Hepatocyte (in vitro differentiated cells): ENCODE measurements around the gene DNAJC25. TPM values are rescaled to one million over a fixed set of nuclear protein-coding genes. Genes with fewer than 3 reads are reported as not detected.

Source experiments
- DNase-seq: peaks from one replicate; pipeline ENCODE4 v3.0.0-alpha.2; 2016; ENCODE audit warnings: low spot score
- H2AFZ ChIP-seq: fragments of 200-600 bp; sonication (generic); 2 replicates; pipeline ENCODE4 v1.6.0; 2016; ENCODE audit warnings: antibody characterized with exemption, mild to moderate bottlenecking
- H3K27ac ChIP-seq: fragments of 200-600 bp; sonication (generic); 2 replicates; pipeline ENCODE4 v1.5.1; 2016; ENCODE audit warnings: mild to moderate bottlenecking
- H3K27me3 ChIP-seq: fragments of 200-600 bp; sonication (generic); 2 replicates; pipeline ENCODE4 v1.6.1; 2016
- H3K36me3 ChIP-seq: fragments of 200-600 bp; sonication (generic); replicated peaks from 2 replicates; pipeline ENCODE4 v1.5.1; 2016; ENCODE audit warnings: low read depth; ENCODE audit not compliant: insufficient read depth
- H3K4me1 ChIP-seq: fragments of 200-600 bp; sonication (generic); 2 replicates; pipeline ENCODE4 v1.5.1; 2016; ENCODE audit warnings: mild to moderate bottlenecking, moderate library complexity; ENCODE audit not compliant: insufficient read depth
- H3K4me2 ChIP-seq: fragments of 200-600 bp; sonication (generic); 2 replicates; pipeline ENCODE4 v1.6.0; 2016
- H3K4me3 ChIP-seq: fragments of 200-600 bp; sonication (generic); 2 replicates; pipeline ENCODE4 v1.5.1; 2016; ENCODE audit warnings: mild to moderate bottlenecking
- H3K79me2 ChIP-seq: fragments of 200-600 bp; sonication (generic); 2 replicates; pipeline ENCODE4 v1.6.0; 2017; ENCODE audit warnings: mild to moderate bottlenecking
- H3K9me2 ChIP-seq: fragments of 200-600 bp; sonication (generic); replicated peaks from 2 replicates; pipeline ENCODE4 v1.6.0; 2017; ENCODE audit warnings: mild to moderate bottlenecking; ENCODE audit not compliant: insufficient read depth
- H3K9me3 ChIP-seq: fragments of 200-600 bp; sonication (generic); 2 replicates; pipeline ENCODE4 v1.5.1; 2016; ENCODE audit warnings: low read depth, mild to moderate bottlenecking
- H4K20me1 ChIP-seq: fragments of 200-600 bp; sonication (generic); 2 replicates; pipeline ENCODE4 v1.6.0; 2016; ENCODE audit warnings: mild to moderate bottlenecking; ENCODE audit not compliant: insufficient read depth, poor library complexity, severe bottlenecking
- CTCF ChIP-seq: fragments of 200-600 bp; sonication (generic); IDR thresholded peaks from 2 replicates; pipeline ENCODE4 v1.5.1; 2016; ENCODE audit warnings: antibody characterized with exemption, mild to moderate bottlenecking; ENCODE audit not compliant: poor library complexity
- EZH2 ChIP-seq: fragments of 200-600 bp; sonication (generic); IDR thresholded peaks from 2 replicates; pipeline ENCODE4 v1.6.1; 2016; ENCODE audit warnings: antibody characterized with exemption, mild to moderate bottlenecking, borderline replicate concordance
- EZH2phosphoT487 ChIP-seq: fragments of 200-600 bp; sonication (generic); IDR thresholded peaks from one replicate; pipeline ENCODE4 v1.6.1; 2018; ENCODE audit warnings: antibody characterized with exemption, mild to moderate bottlenecking, low read depth, moderate library complexity; ENCODE audit not compliant: unreplicated experiment, severe bottlenecking
- WGBS: methylation state at CpG from one replicate; pipeline ENCODE4 v1.1.6; 2016; ENCODE audit warnings: low lambda C conversion rate; ENCODE audit errors: missing lambda C conversion rate; 5-methylcytosine and 5-hydroxymethylcytosine counted together
- polyA plus RNA-seq: library from polyadenylated mRNA; unstranded; fragments of >200 nt; fragmentation: Nextera tagmentation; extraction: Ambion mirVana; gene quantifications from 2 replicates; pipeline ENCODE4 v1.2.1, GENCODE V29; 2016
- total RNA-seq: library from RNA; depleted of rRNA; stranded (reverse); fragments of >200 nt; gene quantifications from 2 replicates; pipeline ENCODE4 v1.2.3, GENCODE V29; 2014

DNAJC25 gene
- total RNA-seq = 16.0 and 16.1 TPM in 2 replicates
- polyA plus RNA-seq = 14.6 and 19.8 TPM in 2 replicates

GRCh38 chr9:111631214-111631971, at the start of gene DNAJC25:
Gene DNAJC25, plus strand, starts transcription at chr9:111631334. Its CDS starts 74 bp downstream, at chr9:111631408.
- Histone ChIP-seq H3K27ac (peak within 1 kb of the TSS; percentile 89), H3K36me3 (no peaks in the 10 kb centered on the region), H3K4me2 (peak within 1 kb of the TSS; percentile 96), H3K4me3 (peak within 1 kb of the TSS; percentile 69), H3K27me3 (no peaks in the 10 kb centered on the region), H2AFZ (peak within 1 kb of the TSS; percentile 88), H3K4me1 (peaks cover 48% of the 10 kb centered on the region), H3K9me2 (no peaks in the 10 kb centered on the region), H4K20me1 (peaks cover 18% of the 10 kb centered on the region), H3K9me3 (no peaks in the 10 kb centered on the region), H3K79me2 (peaks cover 49% of the 10 kb centered on the region)
- under 1% methylated on average over 77 of the region's 79 CpGs for WGBS
- DNase-seq = peak; percentile 99
- no peak for TF ChIP-seq EZH2phosphoT487
- no peak for TF ChIP-seq EZH2
- TF ChIP-seq CTCF = no peak

GRCh38 chr9:111582888-111583287, 48.2 kb upstream of the DNAJC25 start:
- H3K9me2 ChIP-seq = no peaks in the 10 kb centered on the region
- no peaks in the 10 kb centered on the region for H4K20me1 ChIP-seq
- 96% methylated on average over 3 of the region's 3 CpGs for WGBS
- H3K27ac ChIP-seq = no peak overlapping the region
- H3K79me2 ChIP-seq = no peaks in the 10 kb centered on the region
- H3K4me3 ChIP-seq = no peak overlapping the region
- H3K36me3 ChIP-seq = peaks cover 6% of the 10 kb centered on the region
- H3K27me3 ChIP-seq = no peaks in the 10 kb centered on the region
- TF ChIP-seq EZH2phosphoT487 (no peak), CTCF (no peak), EZH2 (no peak)
- no peak overlapping the region for H2AFZ ChIP-seq
- H3K4me2 ChIP-seq = no peak overlapping the region
- no peak for DNase-seq
- no peaks in the 10 kb centered on the region for H3K4me1 ChIP-seq
- no peaks in the 10 kb centered on the region for H3K9me3 ChIP-seq

GRCh38 chr9:111586378-111586777, 44.8 kb upstream of the DNAJC25 start:
- Histone ChIP-seq H3K27me3 (no peaks in the 10 kb centered on the region), H4K20me1 (no peaks in the 10 kb centered on the region), H3K4me2 (no peak overlapping the region), H3K36me3 (peaks cover 6% of the 10 kb centered on the region), H3K9me3 (no peaks in the 10 kb centered on the region), H3K27ac (no peak overlapping the region), H2AFZ (no peak overlapping the region), H3K4me1 (no peaks in the 10 kb centered on the region), H3K4me3 (no peak overlapping the region), H3K79me2 (no peaks in the 10 kb centered on the region), H3K9me2 (no peaks in the 10 kb centered on the region)
- no peak for TF ChIP-seq EZH2
- no peak for TF ChIP-seq EZH2phosphoT487
- no peak for TF ChIP-seq CTCF
- 98% methylated on average over 5 of the region's 5 CpGs for WGBS
- DNase-seq = no peak
